Measurements from ENCODE around the gene PDXDC1. TPM values are rescaled to one million over a fixed set of nuclear protein-coding genes. Genes with fewer than 3 reads are reported as not detected.
A peak's percentile ranks its signal among the peaks of the same experiment; 100 is the strongest.
"Not testable (repeated sequence)": the region's sequence is repeated elsewhere in the genome, so short reads cannot be mapped to it uniquely, and the experiment has no call there.

The PDXDC1 gene
- total RNA-seq, 4 donors from 2014 or later, result 131 to 247 (median 201) TPM

DNA sequence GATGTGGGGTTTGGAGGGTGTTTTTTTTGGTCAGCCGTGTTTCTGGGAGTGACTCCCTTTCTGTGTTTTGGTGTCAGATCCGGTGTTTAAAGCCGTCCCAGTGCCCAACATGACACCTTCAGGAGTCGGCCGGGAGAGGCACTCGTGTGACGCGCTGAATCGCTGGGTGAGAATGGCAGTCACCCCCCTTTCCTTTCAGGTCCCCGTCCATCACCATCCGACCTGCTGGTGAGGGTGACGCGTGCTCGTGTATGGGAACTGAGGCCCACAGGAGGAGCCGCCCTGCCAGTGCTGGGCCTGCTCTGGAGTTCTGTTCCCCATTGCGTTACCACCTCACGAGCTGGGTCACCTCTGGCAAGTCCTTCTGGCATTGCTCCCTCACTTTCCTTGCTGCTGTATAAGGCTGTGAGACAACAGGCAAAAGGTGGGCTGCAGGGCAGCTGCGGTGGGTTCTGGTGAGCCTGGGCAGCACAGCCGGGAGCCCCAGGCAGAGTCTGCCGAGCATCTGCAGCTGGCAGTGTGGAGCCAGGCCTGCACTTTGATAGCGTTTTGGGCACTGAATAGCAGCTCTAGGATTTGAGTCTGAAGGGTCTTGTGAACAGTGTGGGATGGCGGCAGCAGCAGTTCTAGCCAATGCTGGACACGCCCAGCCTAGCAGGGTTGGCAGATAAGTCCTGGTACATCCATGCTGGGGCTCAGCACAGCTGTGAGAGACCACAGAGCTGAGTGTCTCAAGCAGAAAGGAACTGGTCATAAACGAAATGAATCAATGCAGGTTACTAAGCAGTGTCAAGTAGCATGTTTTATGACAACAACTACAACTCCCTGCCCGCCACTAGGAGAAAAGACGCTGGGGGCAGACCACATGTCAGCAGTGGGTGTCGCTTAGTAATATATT, 54.2 kb downstream of the PDXDC1 start:
- not testable (repeated sequence) for H3K27ac ChIP-seq, H3K9me3 ChIP-seq, H3K4me1 ChIP-seq, H3K27me3 ChIP-seq, H3K4me3 ChIP-seq
- DNase-seq, result peak in 2 of 3 donors; percentile 43 to 48
- H3K36me3 ChIP-seq, result peaks cover 0 to 90% (median 0%) of the 10 kb centered on the region in 3 donors

DNA sequence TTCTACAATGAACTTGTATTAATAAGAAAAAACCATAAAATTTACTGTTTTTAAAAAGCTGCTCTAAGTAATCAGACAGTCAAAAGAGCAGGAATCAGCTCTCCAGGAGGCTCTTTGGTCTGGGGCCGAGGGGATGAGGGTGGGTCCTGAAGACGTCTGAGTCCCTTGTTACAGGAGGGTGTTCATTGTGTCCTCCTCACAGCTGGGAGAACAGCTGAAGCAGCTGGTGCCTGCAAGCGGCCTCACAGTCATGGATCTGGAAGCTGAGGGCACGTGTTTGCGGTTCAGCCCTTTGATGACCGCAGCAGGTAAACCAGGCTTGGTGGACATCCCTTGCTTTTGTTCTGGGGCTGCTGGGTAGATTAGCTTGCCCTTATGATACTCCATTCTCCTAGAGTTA, 54.9 kb downstream of the PDXDC1 start:
- not testable (repeated sequence) for H3K4me3 ChIP-seq, H3K27ac ChIP-seq, H3K9me3 ChIP-seq, H3K4me1 ChIP-seq, H3K27me3 ChIP-seq
- H3K36me3 ChIP-seq, result peaks cover 0 to 90% (median 0%) of the 10 kb centered on the region in 3 donors
- peak in 1 of 3 donors; percentile 40 for DNase-seq

DNA sequence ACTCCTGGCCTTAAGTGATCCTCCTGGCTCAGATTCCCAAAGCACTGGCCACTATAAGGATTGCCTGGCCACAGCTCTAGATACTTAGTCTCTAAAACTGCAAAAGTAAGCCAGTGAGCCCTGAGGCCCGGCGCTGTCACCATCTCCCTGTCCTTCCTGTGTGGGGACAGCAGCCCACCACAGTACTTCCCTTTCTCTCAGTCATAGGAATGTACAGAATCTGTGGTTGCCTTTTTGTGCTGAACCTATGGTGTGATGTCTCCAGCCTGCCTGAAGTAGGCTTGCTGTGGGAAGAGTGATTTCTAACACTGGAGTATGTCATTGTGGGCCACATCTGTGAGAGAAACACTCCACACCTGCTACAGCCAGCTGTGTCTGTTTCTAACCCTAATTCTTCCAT, 56.4 kb downstream of the PDXDC1 start:
- DNase-seq, result peak in 1 of 3 donors; percentile 49
- peaks cover 0 to 92% (median 0%) of the 10 kb centered on the region in 3 donors for H3K36me3 ChIP-seq
- no peaks in the 10 kb centered on the region for H3K9me3 ChIP-seq
- peak overlapping the region in 1 of 4 donors; percentile 3 for H3K27ac ChIP-seq
- TF ChIP-seq, protein P1, sequence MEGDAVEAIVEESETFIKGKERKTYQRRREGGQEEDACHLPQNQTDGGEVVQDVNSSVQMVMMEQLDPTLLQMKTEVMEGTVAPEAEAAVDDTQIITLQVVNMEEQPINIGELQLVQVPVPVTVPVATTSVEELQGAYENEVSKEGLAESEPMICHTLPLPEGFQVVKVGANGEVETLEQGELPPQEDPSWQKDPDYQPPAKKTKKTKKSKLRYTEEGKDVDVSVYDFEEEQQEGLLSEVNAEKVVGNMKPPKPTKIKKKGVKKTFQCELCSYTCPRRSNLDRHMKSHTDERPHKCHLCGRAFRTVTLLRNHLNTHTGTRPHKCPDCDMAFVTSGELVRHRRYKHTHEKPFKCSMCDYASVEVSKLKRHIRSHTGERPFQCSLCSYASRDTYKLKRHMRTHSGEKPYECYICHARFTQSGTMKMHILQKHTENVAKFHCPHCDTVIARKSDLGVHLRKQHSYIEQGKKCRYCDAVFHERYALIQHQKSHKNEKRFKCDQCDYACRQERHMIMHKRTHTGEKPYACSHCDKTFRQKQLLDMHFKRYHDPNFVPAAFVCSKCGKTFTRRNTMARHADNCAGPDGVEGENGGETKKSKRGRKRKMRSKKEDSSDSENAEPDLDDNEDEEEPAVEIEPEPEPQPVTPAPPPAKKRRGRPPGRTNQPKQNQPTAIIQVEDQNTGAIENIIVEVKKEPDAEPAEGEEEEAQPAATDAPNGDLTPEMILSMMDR (IDR thresholded peaks at IDR 0.05), result no peak
- TF ChIP-seq POLR2A (IDR thresholded peaks at IDR 0.05), result no peak
- H3K4me3 ChIP-seq, result no peak overlapping the region
- no peaks in the 10 kb centered on the region for H3K4me1 ChIP-seq
- no peaks in the 10 kb centered on the region for H3K27me3 ChIP-seq

DNA sequence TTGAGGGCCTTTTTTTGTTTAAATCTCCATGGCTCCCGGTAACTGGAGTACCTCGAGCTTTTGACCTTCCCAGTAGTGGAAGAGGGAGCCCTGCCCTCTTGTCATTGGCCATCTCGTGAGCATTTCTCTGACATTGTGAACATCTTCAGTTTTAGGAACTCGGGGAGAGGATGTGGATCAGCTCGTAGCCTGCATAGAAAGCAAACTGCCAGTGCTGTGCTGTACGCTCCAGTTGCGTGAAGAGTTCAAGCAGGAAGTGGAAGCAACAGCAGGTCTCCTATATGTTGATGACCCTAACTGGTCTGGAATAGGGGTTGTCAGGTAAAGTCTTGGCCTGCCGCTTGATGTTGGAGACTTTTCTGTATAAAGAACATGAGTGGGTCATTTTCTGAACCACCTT, 56.8 kb downstream of the PDXDC1 start:
- Histone ChIP-seq H3K36me3 (peaks cover 0 to 93% (median 0%) of the 10 kb centered on the region in 3 donors), H3K4me3 (no peak overlapping the region)
- peak in 1 of 3 donors; percentile 39 for DNase-seq

DNA sequence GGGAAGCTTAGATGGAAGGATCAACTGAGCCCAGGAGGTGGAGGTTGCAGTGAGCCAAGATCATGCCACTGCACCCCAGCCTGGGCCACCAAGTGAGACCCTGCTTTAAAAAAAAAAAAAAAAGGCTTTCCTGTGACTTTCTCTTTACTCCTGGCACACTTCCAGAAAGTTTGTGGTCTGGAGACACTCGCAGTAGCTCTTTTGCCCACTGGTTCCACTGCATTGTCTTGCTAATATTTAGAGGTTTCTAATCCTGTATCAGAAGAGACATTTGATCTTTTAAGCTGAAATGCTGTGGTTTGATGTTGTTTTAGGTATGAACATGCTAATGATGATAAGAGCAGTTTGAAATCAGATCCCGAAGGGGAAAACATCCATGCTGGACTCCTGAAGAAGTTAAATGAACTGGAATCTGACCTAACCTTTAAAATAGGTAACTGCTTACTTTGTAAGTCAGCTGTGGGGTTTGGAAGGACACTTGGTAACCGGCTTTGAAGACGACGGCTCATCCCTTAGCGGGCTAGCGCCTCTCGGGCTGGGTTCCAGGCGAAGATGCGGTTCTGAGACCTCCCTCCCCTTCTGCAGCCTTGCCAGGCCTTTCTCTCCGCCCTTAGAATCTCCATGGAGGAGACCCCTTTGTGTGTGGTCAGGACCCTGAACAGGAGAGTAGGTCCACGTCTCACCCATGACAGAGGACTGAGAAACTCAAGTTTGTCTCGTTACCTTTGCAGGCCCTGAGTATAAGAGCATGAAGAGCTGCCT, 57.9 kb downstream of the PDXDC1 start:
- no peak for DNase-seq
- Histone ChIP-seq H3K9me3 (no peaks in the 10 kb centered on the region), H3K4me3 (no peak overlapping the region), H3K36me3 (peaks cover 0 to 94% (median 0%) of the 10 kb centered on the region in 3 donors), H3K4me1 (no peaks in the 10 kb centered on the region), H3K27ac (no peak overlapping the region), H3K27me3 (no peaks in the 10 kb centered on the region)
- TF ChIP-seq POLR2A (IDR thresholded peaks at IDR 0.05), result no peak
- TF ChIP-seq, protein P1 (IDR thresholded peaks at IDR 0.05), result no peak

More for the DNA sequence above, 56.8 kb downstream of the PDXDC1 start:
- no peaks in the 10 kb centered on the region for H3K27me3 ChIP-seq
- TF ChIP-seq, protein P1 (IDR thresholded peaks at IDR 0.05), result no peak
- TF ChIP-seq POLR2A (IDR thresholded peaks at IDR 0.05), result no peak
- no peaks in the 10 kb centered on the region for H3K9me3 ChIP-seq
- peak overlapping the region in 1 of 4 donors; percentile 3 for H3K27ac ChIP-seq
- no peaks in the 10 kb centered on the region for H3K4me1 ChIP-seq

DNA sequence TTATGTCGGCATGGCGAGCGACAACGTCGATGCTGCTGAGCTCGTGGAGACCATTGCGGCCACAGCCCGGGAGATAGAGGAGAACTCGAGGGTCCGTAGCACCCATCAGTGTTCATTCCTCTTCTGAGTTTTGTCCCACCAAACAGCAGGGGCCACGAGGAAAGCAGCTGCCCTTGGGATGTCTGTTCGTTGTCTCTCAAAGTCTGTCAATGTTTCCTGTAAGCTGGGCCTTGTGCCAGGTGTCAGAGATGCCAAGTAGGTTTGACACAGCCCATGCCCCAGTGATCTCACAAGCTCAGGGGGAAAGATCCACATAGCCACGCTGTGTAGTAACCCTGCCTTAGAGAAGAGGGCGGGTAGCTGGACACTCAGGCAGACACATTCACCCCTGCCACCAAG, 58.5 kb downstream of the PDXDC1 start:
- no peaks in the 10 kb centered on the region for H3K4me1 ChIP-seq
- no peak overlapping the region for H3K27ac ChIP-seq

More for the DNA sequence above, 58.5 kb downstream of the PDXDC1 start:
- Histone ChIP-seq H3K4me3 (no peak overlapping the region), H3K9me3 (no peaks in the 10 kb centered on the region), H3K36me3 (peaks cover 0 to 94% (median 0%) of the 10 kb centered on the region in 3 donors), H3K27me3 (no peaks in the 10 kb centered on the region)
- TF ChIP-seq, protein P1 (IDR thresholded peaks at IDR 0.05), result no peak
- no peak for TF ChIP-seq POLR2A (IDR thresholded peaks at IDR 0.05)
- peak in 1 of 3 donors; percentile 37 for DNase-seq
